PFSK-1 (cell line): ENCODE measurements around the gene A2M.

Source experiments
- POLR2AphosphoS5 ChIP-seq: IDR thresholded peaks from 2 replicates; pipeline ENCODE4 v1.6.1; 2012; ENCODE audit warnings: low read depth, mild to moderate bottlenecking, control low read depth, low read length, moderate library complexity
- SIN3A ChIP-seq: IDR thresholded peaks from 2 replicates; pipeline ENCODE4 v1.6.1; 2012; ENCODE audit warnings: mild to moderate bottlenecking, low read length, moderate library complexity, borderline replicate concordance; ENCODE audit not compliant: insufficient read depth
- TAF1 ChIP-seq: IDR thresholded peaks from 2 replicates; pipeline ENCODE4 v1.6.1; 2012; ENCODE audit warnings: low read length, control low read depth, borderline replicate concordance; ENCODE audit not compliant: insufficient read depth
- TF ChIP-seq, protein P1 (sequence below), 2 experiments: IDR thresholded peaks; 2 replicates each; pipeline versions ENCODE4 v1.6.1 to v1.8.0; 2011 to 2012; ENCODE audit warnings: low read depth in 2 of 2, low read length in 2 of 2, control low read depth in 1 of 2, inconsistent platforms in 1 of 2, mild to moderate bottlenecking in 1 of 2, moderate library complexity in 1 of 2; ENCODE audit not compliant: insufficient read depth in 1 of 2

DNA sequence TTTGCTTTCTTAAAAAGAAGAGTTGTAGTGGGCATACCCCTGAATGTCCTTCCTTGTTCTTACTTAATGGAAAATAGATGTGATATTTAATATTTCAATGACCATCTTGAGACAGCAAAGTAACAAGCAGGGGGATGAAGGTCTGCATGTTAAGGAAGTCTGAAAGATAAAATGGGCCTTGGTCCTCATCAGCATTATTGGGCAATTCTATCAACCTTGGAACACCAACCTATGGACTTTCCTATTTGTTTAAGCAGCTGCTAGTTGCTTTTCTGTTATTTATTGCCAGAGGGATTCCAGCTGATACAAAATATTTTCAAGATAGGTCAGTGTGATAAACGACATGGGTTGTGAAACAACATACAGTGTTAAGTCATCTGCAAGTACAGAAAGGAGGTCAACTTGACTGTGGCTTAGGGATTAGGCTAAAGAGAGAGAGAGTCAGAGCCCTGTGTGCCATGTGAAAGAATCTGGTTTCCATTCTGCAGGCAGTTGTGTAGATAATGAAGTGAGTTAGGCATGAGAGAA is 16.4 kb upstream of the A2M start:
- TF ChIP-seq TAF1 (no peak), SIN3A (no peak), POLR2AphosphoS5 (no peak)
- TF ChIP-seq, protein P1, sequence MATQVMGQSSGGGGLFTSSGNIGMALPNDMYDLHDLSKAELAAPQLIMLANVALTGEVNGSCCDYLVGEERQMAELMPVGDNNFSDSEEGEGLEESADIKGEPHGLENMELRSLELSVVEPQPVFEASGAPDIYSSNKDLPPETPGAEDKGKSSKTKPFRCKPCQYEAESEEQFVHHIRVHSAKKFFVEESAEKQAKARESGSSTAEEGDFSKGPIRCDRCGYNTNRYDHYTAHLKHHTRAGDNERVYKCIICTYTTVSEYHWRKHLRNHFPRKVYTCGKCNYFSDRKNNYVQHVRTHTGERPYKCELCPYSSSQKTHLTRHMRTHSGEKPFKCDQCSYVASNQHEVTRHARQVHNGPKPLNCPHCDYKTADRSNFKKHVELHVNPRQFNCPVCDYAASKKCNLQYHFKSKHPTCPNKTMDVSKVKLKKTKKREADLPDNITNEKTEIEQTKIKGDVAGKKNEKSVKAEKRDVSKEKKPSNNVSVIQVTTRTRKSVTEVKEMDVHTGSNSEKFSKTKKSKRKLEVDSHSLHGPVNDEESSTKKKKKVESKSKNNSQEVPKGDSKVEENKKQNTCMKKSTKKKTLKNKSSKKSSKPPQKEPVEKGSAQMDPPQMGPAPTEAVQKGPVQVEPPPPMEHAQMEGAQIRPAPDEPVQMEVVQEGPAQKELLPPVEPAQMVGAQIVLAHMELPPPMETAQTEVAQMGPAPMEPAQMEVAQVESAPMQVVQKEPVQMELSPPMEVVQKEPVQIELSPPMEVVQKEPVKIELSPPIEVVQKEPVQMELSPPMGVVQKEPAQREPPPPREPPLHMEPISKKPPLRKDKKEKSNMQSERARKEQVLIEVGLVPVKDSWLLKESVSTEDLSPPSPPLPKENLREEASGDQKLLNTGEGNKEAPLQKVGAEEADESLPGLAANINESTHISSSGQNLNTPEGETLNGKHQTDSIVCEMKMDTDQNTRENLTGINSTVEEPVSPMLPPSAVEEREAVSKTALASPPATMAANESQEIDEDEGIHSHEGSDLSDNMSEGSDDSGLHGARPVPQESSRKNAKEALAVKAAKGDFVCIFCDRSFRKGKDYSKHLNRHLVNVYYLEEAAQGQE (IDR thresholded peaks at IDR 0.05; ENCODE audit: insufficient read depth in 1 of 2, low read depth in 2 of 2, low read length in 2 of 2), result no peak
